A549 (cell line): Measurements from ENCODE around the gene PRKG1. TPM values are rescaled to one million over a fixed set of nuclear protein-coding genes. Genes with fewer than 3 reads are reported as not detected.

Experiments
- ATAC-seq, 2 experiments: fragments of 200-7000 bp in 1 of 2; fragments of >200 bp in 1 of 2; cut with Nextera tagmentation in 1 of 2; cut with Tn5 transposase in 1 of 2; 3 replicates each; pipeline versions ENCODE4 v1.8.0 to v1.9.1; 2018 to 2020; ENCODE audit warnings: mild to moderate bottlenecking in 1 of 2, moderate library complexity in 1 of 2
- CTCF ChIA-PET: fragments of 300-600 bp; sonication (Branson Sonifier 250); formaldehyde crosslinking; extraction: SDS; loops from one replicate; lab custom pipeline; 2021; ENCODE audit warnings: antibody characterized with exemption, inconsistent platforms; lab: Yijun Ruan, JAX
- POLR2A ChIA-PET: fragments of 350-600 bp; formaldehyde crosslinking; extraction: SDS; loops from one replicate; lab custom pipeline; 2021; ENCODE audit warnings: antibody characterized with exemption, inconsistent platforms; lab: Yijun Ruan, JAX
- DNase-seq, 2 experiments: peaks; one replicate each; pipeline versions ENCODE4 v3.0.0 to v3.0.0-alpha.2; 2011 to 2016; ENCODE audit warnings: low read depth in 1 of 2, low spot score in 1 of 2
- FAIRE-seq: peaks from 2 replicates; lab custom pipeline; 2011; peaks lifted over from hg19 to GRCh38; lab: Jason Lieb, UNC
- H3K27ac ChIP-seq, 2 experiments: fragments of >200 bp; sonication (Bioruptor Twin); formaldehyde crosslinking; 3 replicates each; pipeline ENCODE4 v1.5.1; 2016 to 2017
- H3K4me1 ChIP-seq: fragments of >200 bp; sonication (Bioruptor Twin); formaldehyde crosslinking; 3 replicates; pipeline ENCODE4 v1.6.1; 2016
- H3K4me2 ChIP-seq: fragments of >200 bp; sonication (Bioruptor Twin); formaldehyde crosslinking; 3 replicates; pipeline ENCODE4 v1.6.1; 2016
- H3K4me3 ChIP-seq: fragments of >200 bp; sonication (Bioruptor Twin); formaldehyde crosslinking; 3 replicates; pipeline ENCODE4 v1.5.1; 2016
- H3K9me3 ChIP-seq: fragments of >200 bp; sonication (Bioruptor Twin); formaldehyde crosslinking; 3 replicates; pipeline ENCODE4 v1.6.1; 2016
- BCL3 ChIP-seq: fragments of >200 bp; sonication (Bioruptor Twin); formaldehyde crosslinking; IDR thresholded peaks from 3 replicates; pipeline ENCODE4 v1.6.1; 2016
- CBX2 ChIP-seq: fragments of 200-600 bp; sonication (generic); IDR thresholded peaks from 2 replicates; pipeline ENCODE4 v1.6.1; 2016; ENCODE audit warnings: low read depth, mild to moderate bottlenecking, borderline replicate concordance
- CBX8 ChIP-seq: fragments of 200-600 bp; sonication (generic); IDR thresholded peaks from 2 replicates; pipeline ENCODE4 v1.6.1; 2016
- CEBPB ChIP-seq, 2 experiments: fragments of >200 bp in 1 of 2; sonication (Bioruptor Twin) in 1 of 2; formaldehyde crosslinking in 1 of 2; IDR thresholded peaks; 2 replicates each; pipeline ENCODE4 v1.6.1; 2012 to 2016
- EP300 ChIP-seq, 2 experiments: fragments of >200 bp; sonication (Bioruptor Twin); formaldehyde crosslinking; IDR thresholded peaks; 2 replicates in 1 of 2; 3 replicates in 1 of 2; pipeline ENCODE4 v1.6.1; 2016 to 2017
- FOSL2 ChIP-seq, 2 experiments: fragments of 450-650 bp in 1 of 2; fragments of >200 bp in 1 of 2; sonication (Bioruptor Twin) in 1 of 2; formaldehyde crosslinking; IDR thresholded peaks; 2 replicates each; pipeline versions ENCODE4 v1.5.0 to v1.6.1; 2016 to 2020; ENCODE audit warnings: mild to moderate bottlenecking in 1 of 2, moderate library complexity in 1 of 2
- HES2 ChIP-seq: fragments of >200 bp; sonication (Bioruptor Twin); formaldehyde crosslinking; IDR thresholded peaks from 2 replicates; pipeline ENCODE4 v1.6.1; 2016
- HOXA7 ChIP-seq: fragments of 250-450 bp; sonication (Bioruptor Pico); IDR thresholded peaks from 2 replicates; pipeline ENCODE4 v1.5.0; 2020; ENCODE audit warnings: mild to moderate bottlenecking, moderate library complexity
- HOXB5 ChIP-seq: fragments of 250-450 bp; sonication (Bioruptor Pico); IDR thresholded peaks from 2 replicates; pipeline ENCODE4 v1.5.0; 2020; ENCODE audit warnings: mild to moderate bottlenecking, moderate library complexity
- JUN ChIP-seq, 2 experiments: fragments of >200 bp; sonication (Bioruptor Twin); formaldehyde crosslinking; IDR thresholded peaks; 2 replicates in 1 of 2; 3 replicates in 1 of 2; pipeline ENCODE4 v1.6.1; 2016 to 2017
- KDM1A ChIP-seq: fragments of 200-600 bp; sonication (generic); IDR thresholded peaks from 2 replicates; pipeline ENCODE4 v1.6.1; 2016; ENCODE audit warnings: low read depth, mild to moderate bottlenecking
- MAX ChIP-seq: IDR thresholded peaks from 2 replicates; pipeline ENCODE4 v1.6.1; 2012
- MAZ ChIP-seq: fragments of 150-350 bp; IDR thresholded peaks from 2 replicates; pipeline ENCODE4 v1.6.1; 2014; ENCODE audit warnings: antibody characterized with exemption, low read depth, low read length, borderline replicate concordance
- MYC ChIP-seq: IDR thresholded peaks from 2 replicates; pipeline ENCODE4 v1.6.1; 2012; ENCODE audit warnings: mild to moderate bottlenecking, inconsistent platforms, low read length, improper control_type of control experiment, borderline replicate concordance
- NR3C1 ChIP-seq: fragments of >200 bp; sonication (Bioruptor Twin); formaldehyde crosslinking; IDR thresholded peaks from 3 replicates; pipeline ENCODE4 v1.6.1; 2017
- PHF8 ChIP-seq: fragments of 200-600 bp; sonication (generic); IDR thresholded peaks from 2 replicates; pipeline ENCODE4 v1.6.1; 2016; ENCODE audit warnings: low read depth, mild to moderate bottlenecking, antibody characterized with exemption, moderate library complexity, borderline replicate concordance
- RCOR1 ChIP-seq: fragments of 150-350 bp; IDR thresholded peaks from 2 replicates; pipeline ENCODE4 v1.6.1; 2014; ENCODE audit warnings: antibody characterized with exemption, low read length, low read depth
- REST ChIP-seq: fragments of 200-600 bp; sonication (generic); IDR thresholded peaks from 2 replicates; pipeline ENCODE4 v1.6.1; 2016; ENCODE audit warnings: antibody characterized with exemption, mild to moderate bottlenecking, moderate library complexity
- SREBF2 ChIP-seq: fragments of 450-650 bp; IDR thresholded peaks from 2 replicates; pipeline ENCODE4 v1.6.1; 2014; ENCODE audit warnings: mild to moderate bottlenecking, moderate library complexity
- TP53 ChIP-seq: fragments of 250-450 bp; sonication (Bioruptor Pico); IDR thresholded peaks from 2 replicates; pipeline ENCODE4 v1.5.0; 2021; ENCODE audit warnings: mild to moderate bottlenecking, moderate library complexity
- ZC3H11A ChIP-seq: fragments of 450-650 bp; IDR thresholded peaks from 2 replicates; pipeline ENCODE4 v1.6.1; 2014; ENCODE audit warnings: antibody characterized with exemption, mild to moderate bottlenecking
- WGBS: methylation state at CpG from one replicate; pipeline ENCODE4 v1.1.6; 2017; ENCODE audit errors: missing lambda C conversion rate; 5-methylcytosine and 5-hydroxymethylcytosine counted together
- polyA plus RNA-seq, 4 experiments: library from polyadenylated mRNA; depleted of rRNA in 3 of 4; stranded (reverse); fragments of >200 nt; fragmentation: RNase III in 1 of 4; extraction: RNeasy Plus Mini Kit Qiagen cat#74134 plus additional on column Dnase treatment in 1 of 4; gene quantifications; 2 replicates in 3 of 4; 3 replicates in 1 of 4; pipeline ENCODE4 v1.2.3, GENCODE V29; 2011 to 2017
- TF ChIP-seq, protein P1 (sequence below): fragments of 450-650 bp; IDR thresholded peaks from 2 replicates; pipeline ENCODE4 v1.6.1; 2014; ENCODE audit warnings: antibody characterized with exemption
- TF ChIP-seq, protein P2 (sequence below): IDR thresholded peaks from 2 replicates; pipeline ENCODE4 v1.6.1; 2012; ENCODE audit warnings: low read depth, borderline replicate concordance
- TF ChIP-seq, protein P3 (sequence below): fragments of 150-350 bp; IDR thresholded peaks from 2 replicates; pipeline ENCODE4 v1.6.1; 2014; ENCODE audit warnings: low read depth, mild to moderate bottlenecking, low read length
- TF ChIP-seq, protein P4 (sequence below): fragments of 250-450 bp; sonication (Bioruptor Pico); IDR thresholded peaks from 2 replicates; pipeline ENCODE4 v1.5.0; 2020; ENCODE audit warnings: low read depth, mild to moderate bottlenecking, moderate library complexity
- TF ChIP-seq, protein P5 (sequence below): IDR thresholded peaks from 2 replicates; pipeline ENCODE4 v1.6.1; 2012

The PRKG1 gene
- polyA plus RNA-seq, 2 of the 4 experiments (the other 2 are of a cell fraction), result not detected

GRCh38 chr10:51169111-51169510, 94.8 kb downstream of the PRKG1 start:
- Histone ChIP-seq H3K27ac (no peak overlapping the region), H3K4me2 (no peak overlapping the region), H3K9me3 (no peaks in the 10 kb centered on the region), H3K4me1 (no peaks in the 10 kb centered on the region), H3K4me3 (no peak overlapping the region)
- CTCF ChIA-PET, result no interaction called here
- POLR2A ChIA-PET, result no interaction called here
- ATAC-seq, result no peak
- no peak for DNase-seq
- no peak for FAIRE-seq
- 2% methylated on average over 1 of the region's 1 CpG for WGBS
- TF ChIP-seq CEBPB (IDR thresholded peaks at IDR 0.05) (no peak), MAX (no peak), HOXB5 (CRISPR knock-in tag) (no peak), BCL3 (no peak), PHF8 (no peak), FOSL2 (IDR thresholded peaks at IDR 0.05) (no peak), FOSL2 (CRISPR knock-in tag; IDR thresholded peaks at IDR 0.05) (no peak), ZC3H11A (no peak), RCOR1 (no peak), CBX2 (no peak), TP53 (CRISPR knock-in tag) (no peak), JUN (IDR thresholded peaks at IDR 0.05) (no peak), HES2 (no peak), KDM1A (no peak), MAZ (no peak)
- TF ChIP-seq, protein P1, sequence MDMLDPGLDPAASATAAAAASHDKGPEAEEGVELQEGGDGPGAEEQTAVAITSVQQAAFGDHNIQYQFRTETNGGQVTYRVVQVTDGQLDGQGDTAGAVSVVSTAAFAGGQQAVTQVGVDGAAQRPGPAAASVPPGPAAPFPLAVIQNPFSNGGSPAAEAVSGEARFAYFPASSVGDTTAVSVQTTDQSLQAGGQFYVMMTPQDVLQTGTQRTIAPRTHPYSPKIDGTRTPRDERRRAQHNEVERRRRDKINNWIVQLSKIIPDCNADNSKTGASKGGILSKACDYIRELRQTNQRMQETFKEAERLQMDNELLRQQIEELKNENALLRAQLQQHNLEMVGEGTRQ, result no peak
- TF ChIP-seq, protein P2, sequence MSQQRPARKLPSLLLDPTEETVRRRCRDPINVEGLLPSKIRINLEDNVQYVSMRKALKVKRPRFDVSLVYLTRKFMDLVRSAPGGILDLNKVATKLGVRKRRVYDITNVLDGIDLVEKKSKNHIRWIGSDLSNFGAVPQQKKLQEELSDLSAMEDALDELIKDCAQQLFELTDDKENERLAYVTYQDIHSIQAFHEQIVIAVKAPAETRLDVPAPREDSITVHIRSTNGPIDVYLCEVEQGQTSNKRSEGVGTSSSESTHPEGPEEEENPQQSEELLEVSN, result no peak
- TF ChIP-seq, protein P3, sequence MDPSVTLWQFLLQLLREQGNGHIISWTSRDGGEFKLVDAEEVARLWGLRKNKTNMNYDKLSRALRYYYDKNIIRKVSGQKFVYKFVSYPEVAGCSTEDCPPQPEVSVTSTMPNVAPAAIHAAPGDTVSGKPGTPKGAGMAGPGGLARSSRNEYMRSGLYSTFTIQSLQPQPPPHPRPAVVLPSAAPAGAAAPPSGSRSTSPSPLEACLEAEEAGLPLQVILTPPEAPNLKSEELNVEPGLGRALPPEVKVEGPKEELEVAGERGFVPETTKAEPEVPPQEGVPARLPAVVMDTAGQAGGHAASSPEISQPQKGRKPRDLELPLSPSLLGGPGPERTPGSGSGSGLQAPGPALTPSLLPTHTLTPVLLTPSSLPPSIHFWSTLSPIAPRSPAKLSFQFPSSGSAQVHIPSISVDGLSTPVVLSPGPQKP, result no peak

- Histone ChIP-seq H3K4me2 (no peak overlapping the region), H3K4me1 (no peaks in the 10 kb centered on the region), H3K4me3 (no peak overlapping the region), H3K27ac (no peak overlapping the region), H3K9me3 (no peaks in the 10 kb centered on the region)
- DNase-seq, result no peak
- FAIRE-seq, result no peak
- no peak for ATAC-seq
- ChIA-PET CTCF (no interaction called here), POLR2A (no interaction called here)
- 14% methylated on average over 2 of the region's 2 CpGs for WGBS
- no peak for TF ChIP-seq EP300 (IDR thresholded peaks at IDR 0.05)
- no peak for TF ChIP-seq SREBF2
- no peak for TF ChIP-seq RCOR1
- TF ChIP-seq CBX8, result no peak
- TF ChIP-seq, protein P3, result no peak
- TF ChIP-seq, protein P4, sequence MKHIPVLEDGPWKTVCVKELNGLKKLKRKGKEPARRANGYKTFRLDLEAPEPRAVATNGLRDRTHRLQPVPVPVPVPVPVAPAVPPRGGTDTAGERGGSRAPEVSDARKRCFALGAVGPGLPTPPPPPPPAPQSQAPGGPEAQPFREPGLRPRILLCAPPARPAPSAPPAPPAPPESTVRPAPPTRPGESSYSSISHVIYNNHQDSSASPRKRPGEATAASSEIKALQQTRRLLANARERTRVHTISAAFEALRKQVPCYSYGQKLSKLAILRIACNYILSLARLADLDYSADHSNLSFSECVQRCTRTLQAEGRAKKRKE (CRISPR knock-in tag), result no peak
- TF ChIP-seq, protein P5, sequence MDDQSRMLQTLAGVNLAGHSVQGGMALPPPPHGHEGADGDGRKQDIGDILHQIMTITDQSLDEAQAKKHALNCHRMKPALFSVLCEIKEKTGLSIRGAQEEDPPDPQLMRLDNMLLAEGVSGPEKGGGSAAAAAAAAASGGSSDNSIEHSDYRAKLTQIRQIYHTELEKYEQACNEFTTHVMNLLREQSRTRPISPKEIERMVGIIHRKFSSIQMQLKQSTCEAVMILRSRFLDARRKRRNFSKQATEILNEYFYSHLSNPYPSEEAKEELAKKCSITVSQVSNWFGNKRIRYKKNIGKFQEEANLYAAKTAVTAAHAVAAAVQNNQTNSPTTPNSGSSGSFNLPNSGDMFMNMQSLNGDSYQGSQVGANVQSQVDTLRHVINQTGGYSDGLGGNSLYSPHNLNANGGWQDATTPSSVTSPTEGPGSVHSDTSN, result no peak
- no peak for TF ChIP-seq NR3C1
- TF ChIP-seq MYC, result no peak
- TF ChIP-seq HOXA7 (CRISPR knock-in tag), result no peak
- TF ChIP-seq REST, result no peak
Measured at GRCh38 chr10:51170518-51171245, 96.4 kb downstream of the PRKG1 start.
